Lower leg skin (tissue), 4 donors: ENCODE measurements around the gene LMO3. TPM values are rescaled to one million over a fixed set of nuclear protein-coding genes. Genes with fewer than 3 reads are reported as not detected.

Experiments used
- DNase-seq, 2 donors: peaks; one replicate each; pipeline ENCODE4 v3.0.0-alpha.2; 2019; ENCODE audit warnings: low spot score in 2 of 2
- H3K4me3 ChIP-seq: fragments of 200-600 bp; sonication (generic); 2 replicates; pipeline ENCODE4 v1.5.1; 2017; ENCODE audit warnings: mild to moderate bottlenecking, low read depth; ENCODE audit not compliant: poor library complexity, severe bottlenecking
- POLR2A ChIP-seq, 2 donors: fragments of 450-650 bp; IDR thresholded peaks; one replicate each; pipeline ENCODE4 v1.6.1; 2016 to 2017; ENCODE audit warnings: antibody characterized with exemption in 2 of 2, mild to moderate bottlenecking in 1 of 2, moderate library complexity in 1 of 2
- WGBS, 2 donors: methylation state at CpG; one replicate each; pipeline ENCODE4 v1.1.5; 2018; 5-methylcytosine and 5-hydroxymethylcytosine counted together
- intact Hi-C: fragments of 100-400 bp; cut with DNase I; formaldehyde crosslinking; loops from one replicate; pipeline ENCODE4 v1.15.0; 2023; ENCODE audit warnings: low total_unique reads
- total RNA-seq, 4 donors: library from RNA; depleted of rRNA; stranded (reverse); fragments of >200 nt; gene quantifications; one replicate each; pipeline ENCODE4 v1.1.0, GENCODE V29; 2016
- TF ChIP-seq, protein P1 (sequence below), 3 donors: fragments of 450-650 bp; IDR thresholded peaks; one replicate each; pipeline ENCODE4 v1.5.1; 2016; ENCODE audit warnings: antibody characterized with exemption in 3 of 3, mild to moderate bottlenecking in 3 of 3, moderate library complexity in 2 of 3

LMO3 gene
- total RNA-seq, 4 donors from 2014 or later, result 1.7 to 5.8 (median 3.4) TPM

DNA sequence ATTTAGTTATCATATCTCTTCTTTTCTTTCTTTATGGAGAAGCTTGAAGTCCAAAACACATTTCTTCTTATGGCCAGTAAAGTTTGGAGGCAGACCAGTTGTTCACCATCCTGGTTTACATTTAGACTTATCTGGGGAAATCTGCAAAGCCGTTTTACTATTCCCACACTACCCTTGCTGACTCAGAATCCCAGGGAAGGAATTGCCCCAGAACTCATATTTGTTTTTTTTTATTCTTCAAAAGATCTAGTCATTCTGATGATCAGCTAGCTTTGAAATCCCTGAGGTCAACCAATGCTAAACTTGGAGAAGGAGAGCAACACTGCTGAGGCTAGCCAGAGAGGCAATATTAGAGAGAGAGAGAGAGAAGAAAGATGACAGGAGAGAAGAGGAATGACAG is 12.3 kb upstream of the LMO3 start:
- no peak for DNase-seq
- intact Hi-C loops, result no loop called here
- TF ChIP-seq, protein P1, sequence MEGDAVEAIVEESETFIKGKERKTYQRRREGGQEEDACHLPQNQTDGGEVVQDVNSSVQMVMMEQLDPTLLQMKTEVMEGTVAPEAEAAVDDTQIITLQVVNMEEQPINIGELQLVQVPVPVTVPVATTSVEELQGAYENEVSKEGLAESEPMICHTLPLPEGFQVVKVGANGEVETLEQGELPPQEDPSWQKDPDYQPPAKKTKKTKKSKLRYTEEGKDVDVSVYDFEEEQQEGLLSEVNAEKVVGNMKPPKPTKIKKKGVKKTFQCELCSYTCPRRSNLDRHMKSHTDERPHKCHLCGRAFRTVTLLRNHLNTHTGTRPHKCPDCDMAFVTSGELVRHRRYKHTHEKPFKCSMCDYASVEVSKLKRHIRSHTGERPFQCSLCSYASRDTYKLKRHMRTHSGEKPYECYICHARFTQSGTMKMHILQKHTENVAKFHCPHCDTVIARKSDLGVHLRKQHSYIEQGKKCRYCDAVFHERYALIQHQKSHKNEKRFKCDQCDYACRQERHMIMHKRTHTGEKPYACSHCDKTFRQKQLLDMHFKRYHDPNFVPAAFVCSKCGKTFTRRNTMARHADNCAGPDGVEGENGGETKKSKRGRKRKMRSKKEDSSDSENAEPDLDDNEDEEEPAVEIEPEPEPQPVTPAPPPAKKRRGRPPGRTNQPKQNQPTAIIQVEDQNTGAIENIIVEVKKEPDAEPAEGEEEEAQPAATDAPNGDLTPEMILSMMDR (IDR thresholded peaks at IDR 0.05), result no peak
- TF ChIP-seq POLR2A (IDR thresholded peaks at IDR 0.05), result no peak
- no peak overlapping the region for H3K4me3 ChIP-seq
- 66 to 70% methylated on average over 1 of the region's 1 CpG for WGBS, 2 donors

DNA sequence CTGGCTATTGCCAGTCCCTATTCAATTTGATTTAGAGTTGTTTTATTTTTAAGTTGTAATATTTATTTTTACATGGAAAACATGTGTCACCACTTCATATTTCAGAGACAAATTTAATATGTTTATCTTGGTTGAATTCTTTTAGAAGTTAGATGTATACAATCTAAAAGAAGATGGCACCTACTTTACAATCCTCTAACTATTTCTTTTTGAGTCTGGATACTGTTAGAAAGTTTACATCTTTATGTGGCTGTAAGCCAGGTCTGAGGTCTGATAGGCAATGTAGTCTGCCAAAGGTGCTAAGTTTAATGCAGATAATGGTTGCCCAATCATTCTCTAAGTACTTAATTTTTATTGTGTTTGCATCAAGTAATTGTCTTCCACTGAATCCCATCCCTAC is 7.2 kb upstream of the LMO3 start:
- DNase-seq, result no peak
- no peak overlapping the region for H3K4me3 ChIP-seq
- no peak for TF ChIP-seq POLR2A (IDR thresholded peaks at IDR 0.05)
- TF ChIP-seq, protein P1 (IDR thresholded peaks at IDR 0.05), result no peak
- intact Hi-C loops, result no loop called here

DNA sequence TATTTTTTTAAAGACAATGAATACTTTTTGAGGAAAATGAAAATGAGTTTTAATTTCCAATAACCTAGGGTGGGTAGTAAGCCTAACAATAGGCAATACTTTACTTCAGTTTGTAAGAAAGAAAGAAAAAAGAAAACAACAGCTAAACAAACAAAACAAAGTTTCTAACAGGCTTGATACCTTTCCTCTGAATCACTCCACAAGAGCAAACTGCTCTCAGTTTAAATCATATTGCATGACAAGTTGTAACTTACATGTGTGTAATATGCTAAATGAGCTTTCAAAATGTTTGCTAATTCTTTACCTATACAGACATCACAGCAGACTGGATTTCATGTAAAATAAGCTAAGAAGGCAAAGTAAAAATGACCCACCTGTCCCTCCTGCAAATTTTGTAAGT is 6.7 kb upstream of the LMO3 start:
- intact Hi-C loops, result no loop called here
- DNase-seq, result no peak
- TF ChIP-seq, protein P1 (IDR thresholded peaks at IDR 0.05), result no peak
- no peak for TF ChIP-seq POLR2A (IDR thresholded peaks at IDR 0.05)
- no peak overlapping the region for H3K4me3 ChIP-seq

DNA sequence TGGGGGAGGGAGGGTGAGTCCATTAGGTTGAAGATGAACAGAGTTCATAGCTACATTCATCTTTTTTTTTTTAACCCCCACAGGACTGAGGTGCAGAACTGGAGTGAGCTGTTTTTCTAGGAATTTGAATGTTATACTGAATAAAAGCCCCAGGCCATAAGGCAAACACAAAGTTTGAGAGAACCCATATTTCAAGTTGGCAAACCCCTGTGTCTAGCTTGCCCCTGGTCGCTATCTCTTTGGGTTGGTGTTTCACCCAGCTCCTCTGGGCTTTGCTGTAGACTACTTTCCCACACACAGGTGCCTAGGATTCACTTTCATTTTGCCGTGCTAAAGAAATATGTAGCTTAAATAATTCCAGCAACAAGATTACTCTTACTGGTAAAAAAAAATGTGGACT is 5.2 kb upstream of the LMO3 start:
- intact Hi-C loops, result no loop called here
- no peak overlapping the region for H3K4me3 ChIP-seq
- no peak for DNase-seq
- no peak for TF ChIP-seq POLR2A (IDR thresholded peaks at IDR 0.05)
- TF ChIP-seq, protein P1 (IDR thresholded peaks at IDR 0.05), result no peak
- 40 to 44% methylated on average over 2 of the region's 2 CpGs for WGBS, 2 donors

DNA sequence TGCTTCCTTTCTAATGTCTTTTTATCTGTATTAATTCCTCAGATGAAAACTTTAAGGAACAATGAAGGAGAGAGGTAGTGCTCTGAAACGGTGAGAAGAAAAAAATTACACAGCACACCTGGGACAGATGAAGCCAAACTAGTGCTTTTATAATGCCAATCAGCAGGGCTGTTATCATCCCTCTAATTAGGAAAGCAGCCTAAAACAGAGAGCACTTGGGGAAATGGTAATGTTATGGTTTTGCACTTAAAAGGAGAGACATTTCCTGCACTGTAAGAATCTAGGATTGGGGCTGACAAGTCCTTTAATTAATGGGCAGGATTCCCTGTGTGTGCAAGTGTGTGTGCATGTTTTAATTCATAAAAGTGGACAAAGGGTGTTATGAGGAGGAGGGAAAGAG is 4.8 kb upstream of the LMO3 start:
- intact Hi-C loops, result no loop called here
- no peak overlapping the region for H3K4me3 ChIP-seq
- 9 to 13% methylated on average over 1 of the region's 1 CpG for WGBS, 2 donors
- DNase-seq, result no peak
- TF ChIP-seq, protein P1 (IDR thresholded peaks at IDR 0.05), result no peak
- TF ChIP-seq POLR2A (IDR thresholded peaks at IDR 0.05), result no peak

DNA sequence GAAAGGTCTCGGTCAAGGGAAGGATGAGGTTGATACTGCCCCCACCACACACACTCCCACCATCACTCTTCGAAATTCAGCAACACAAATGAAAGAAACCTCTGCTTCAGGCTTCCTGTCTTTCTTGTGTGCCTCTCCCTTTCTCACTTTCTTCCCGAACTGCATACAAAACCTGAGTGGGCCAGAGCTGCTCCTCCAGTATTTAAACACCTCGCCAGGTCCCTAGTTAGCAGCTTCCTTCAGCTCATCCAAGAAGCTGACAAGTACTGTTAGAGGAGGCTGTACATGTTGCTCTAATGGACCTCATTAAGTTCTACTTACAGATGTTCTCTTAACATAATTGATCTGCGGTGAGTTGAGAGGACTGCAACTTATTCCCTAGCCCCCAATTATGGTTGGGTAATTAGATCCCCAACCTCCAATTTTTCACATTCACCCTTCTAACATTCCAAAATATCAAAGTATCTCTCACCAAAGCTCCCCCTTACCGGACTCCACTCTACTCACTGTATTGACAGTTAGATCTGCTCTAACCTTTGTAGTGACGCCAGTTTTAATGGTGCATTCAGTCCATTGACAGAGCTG is 4.1 kb upstream of the LMO3 start:
- WGBS, 2 donors, result 28 to 46% methylated on average over 7 of the region's 7 CpGs

More for the DNA sequence above, 4.1 kb upstream of the LMO3 start:
- no peak overlapping the region for H3K4me3 ChIP-seq
- intact Hi-C loops, result no loop called here
- TF ChIP-seq, protein P1 (IDR thresholded peaks at IDR 0.05), result no peak
- no peak for TF ChIP-seq POLR2A (IDR thresholded peaks at IDR 0.05)
- no peak for DNase-seq
